C4-2B (cell line): ENCODE data around the gene ERGIC1.

ENCODE experiments used
- H3K27ac ChIP-seq: fragments of 450-650 bp; 2 replicates; pipeline ENCODE4 v1.5.1; 2017
- ZFX ChIP-seq: fragments of 450-650 bp; IDR thresholded peaks from 2 replicates; pipeline ENCODE4 v1.6.1; 2017
- TF ChIP-seq, protein P1 (sequence below): fragments of 450-650 bp; conservative IDR thresholded peaks from 2 replicates; pipeline ENCODE4 v1.5.1; 2017; ENCODE audit warnings: mild to moderate bottlenecking

The ERGIC1 gene

DNA sequence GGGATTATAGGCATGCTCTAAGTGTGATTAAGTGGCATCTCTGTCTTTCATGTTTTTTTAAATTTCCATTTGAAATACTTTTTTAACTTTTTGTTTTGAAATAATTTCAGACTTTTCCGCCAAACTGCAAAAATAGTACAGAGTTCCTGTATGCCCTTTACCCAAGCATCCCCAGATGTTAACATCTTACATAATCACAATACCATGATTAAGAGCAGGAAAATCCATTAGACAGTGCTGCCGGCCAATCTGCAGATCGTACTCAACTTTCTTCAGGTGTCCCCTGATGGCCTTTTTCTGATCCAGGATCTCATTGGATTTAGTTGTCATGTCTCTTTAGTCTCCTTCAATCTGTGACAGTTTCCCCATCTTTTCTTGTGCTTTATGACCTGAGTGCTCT, 49.0 kb downstream of the ERGIC1 start:
- no peak overlapping the region for H3K27ac ChIP-seq
- TF ChIP-seq, protein P1, sequence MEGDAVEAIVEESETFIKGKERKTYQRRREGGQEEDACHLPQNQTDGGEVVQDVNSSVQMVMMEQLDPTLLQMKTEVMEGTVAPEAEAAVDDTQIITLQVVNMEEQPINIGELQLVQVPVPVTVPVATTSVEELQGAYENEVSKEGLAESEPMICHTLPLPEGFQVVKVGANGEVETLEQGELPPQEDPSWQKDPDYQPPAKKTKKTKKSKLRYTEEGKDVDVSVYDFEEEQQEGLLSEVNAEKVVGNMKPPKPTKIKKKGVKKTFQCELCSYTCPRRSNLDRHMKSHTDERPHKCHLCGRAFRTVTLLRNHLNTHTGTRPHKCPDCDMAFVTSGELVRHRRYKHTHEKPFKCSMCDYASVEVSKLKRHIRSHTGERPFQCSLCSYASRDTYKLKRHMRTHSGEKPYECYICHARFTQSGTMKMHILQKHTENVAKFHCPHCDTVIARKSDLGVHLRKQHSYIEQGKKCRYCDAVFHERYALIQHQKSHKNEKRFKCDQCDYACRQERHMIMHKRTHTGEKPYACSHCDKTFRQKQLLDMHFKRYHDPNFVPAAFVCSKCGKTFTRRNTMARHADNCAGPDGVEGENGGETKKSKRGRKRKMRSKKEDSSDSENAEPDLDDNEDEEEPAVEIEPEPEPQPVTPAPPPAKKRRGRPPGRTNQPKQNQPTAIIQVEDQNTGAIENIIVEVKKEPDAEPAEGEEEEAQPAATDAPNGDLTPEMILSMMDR, result no peak
- TF ChIP-seq ZFX, result no peak

DNA sequence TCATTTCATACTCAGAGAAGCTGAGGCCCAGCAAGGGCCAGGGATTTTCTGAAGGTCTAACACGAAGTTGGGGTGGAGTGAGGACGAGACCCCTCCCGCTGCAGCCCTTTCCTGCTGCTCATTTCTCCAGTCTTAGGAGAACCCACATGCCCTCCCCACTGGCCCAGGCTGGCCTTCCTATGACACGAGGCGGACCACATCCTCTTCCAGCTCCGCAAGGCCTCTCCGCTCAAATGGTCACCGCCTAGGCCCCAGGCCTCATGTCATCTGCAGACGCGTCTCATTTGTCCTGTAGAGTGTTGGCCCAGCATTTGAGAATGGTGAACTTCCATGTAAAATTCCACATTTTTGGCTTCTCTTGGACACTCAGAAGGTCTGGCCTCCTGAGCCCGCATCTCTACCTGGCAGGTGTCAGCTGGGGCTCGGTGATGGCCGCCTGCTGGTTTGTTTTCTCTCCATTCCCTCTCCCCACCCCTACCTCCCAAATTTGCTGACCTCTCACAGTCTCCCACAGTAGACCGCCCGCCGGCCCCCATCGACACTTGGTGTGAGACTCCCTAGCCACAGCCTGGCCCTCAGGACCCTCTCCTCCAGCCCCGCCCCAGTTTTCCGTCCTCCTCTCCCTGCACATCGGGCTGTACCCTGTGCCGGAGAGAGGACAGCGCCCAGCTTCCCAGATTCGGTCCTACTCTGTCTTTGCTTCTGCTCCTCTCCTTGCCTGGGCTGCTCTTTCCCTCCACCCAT, 51.7 kb downstream of the ERGIC1 start:
- TF ChIP-seq, protein P1, result no peak
- TF ChIP-seq ZFX, result no peak

DNA sequence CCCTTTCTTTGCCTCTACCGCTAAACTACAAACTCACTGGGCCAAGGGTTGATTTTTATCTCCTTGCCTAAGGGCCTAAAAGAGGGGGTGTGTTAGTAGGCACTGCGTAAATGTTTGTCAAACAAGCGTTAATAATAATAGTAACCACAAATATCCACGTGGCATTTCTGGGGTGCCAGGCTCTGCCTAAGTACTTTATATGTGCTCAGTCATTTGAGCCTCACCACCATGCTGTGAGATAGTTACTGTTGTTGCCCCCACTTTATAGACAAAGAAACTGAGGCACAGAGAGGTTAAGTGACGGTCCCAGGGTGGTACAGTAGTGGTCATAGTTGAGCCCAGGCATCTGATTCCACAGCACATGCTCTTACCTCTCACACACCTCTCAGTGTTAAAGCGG, 52.4 kb downstream of the ERGIC1 start:
- no peak overlapping the region for H3K27ac ChIP-seq
- TF ChIP-seq, protein P1, result no peak
- TF ChIP-seq ZFX, result no peak

More for the DNA sequence above, 51.7 kb downstream of the ERGIC1 start:
- H3K27ac ChIP-seq, result no peak overlapping the region

DNA sequence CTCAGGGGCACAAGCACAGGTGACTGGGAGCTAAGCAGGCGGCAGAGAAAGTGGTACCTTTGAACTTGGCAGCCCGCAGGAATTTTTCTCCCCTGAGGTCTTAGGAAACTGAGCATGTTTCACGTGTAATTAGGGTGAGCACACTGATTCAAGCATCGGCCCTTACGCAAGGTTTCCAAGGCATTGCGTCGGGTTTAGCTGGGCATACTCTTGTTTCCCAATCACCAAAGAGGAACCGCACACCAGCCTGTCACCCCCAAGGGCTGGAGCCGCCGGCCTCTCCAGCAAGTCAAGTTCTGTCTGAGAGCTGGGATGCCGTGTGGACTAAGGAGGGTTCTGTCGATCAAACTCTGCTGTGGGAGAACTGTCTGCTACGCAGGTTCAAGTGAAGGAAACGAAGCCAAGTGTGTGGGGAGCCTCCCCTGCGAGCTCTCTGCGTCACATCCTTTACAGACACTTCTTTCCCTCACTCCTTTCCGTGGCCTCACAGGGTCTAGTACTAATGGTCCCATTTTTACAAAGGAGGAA, 53.0 kb downstream of the ERGIC1 start:
- no peak for TF ChIP-seq ZFX
- TF ChIP-seq, protein P1, result no peak
- no peak overlapping the region for H3K27ac ChIP-seq

DNA sequence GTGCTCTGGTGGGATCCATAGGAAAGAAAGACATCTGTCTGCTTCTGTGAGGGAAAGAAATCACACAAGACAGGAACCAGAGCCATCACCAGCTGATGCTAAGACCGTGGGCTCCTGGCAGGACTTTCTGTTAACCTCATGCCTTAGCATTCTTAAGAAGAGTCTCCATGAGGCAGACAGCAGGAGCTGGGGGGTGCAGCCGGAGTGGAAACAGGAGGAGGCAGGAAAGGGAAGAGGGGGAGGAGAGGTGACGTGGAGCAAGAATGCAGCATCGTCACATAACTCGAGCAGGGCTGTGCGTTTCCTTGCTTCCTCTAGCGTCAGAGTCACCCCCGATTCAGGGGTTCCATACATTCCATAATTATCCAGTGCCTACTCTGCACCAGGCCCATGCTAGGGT, 53.6 kb downstream of the ERGIC1 start:
- TF ChIP-seq, protein P1, result no peak
- TF ChIP-seq ZFX, result no peak

DNA sequence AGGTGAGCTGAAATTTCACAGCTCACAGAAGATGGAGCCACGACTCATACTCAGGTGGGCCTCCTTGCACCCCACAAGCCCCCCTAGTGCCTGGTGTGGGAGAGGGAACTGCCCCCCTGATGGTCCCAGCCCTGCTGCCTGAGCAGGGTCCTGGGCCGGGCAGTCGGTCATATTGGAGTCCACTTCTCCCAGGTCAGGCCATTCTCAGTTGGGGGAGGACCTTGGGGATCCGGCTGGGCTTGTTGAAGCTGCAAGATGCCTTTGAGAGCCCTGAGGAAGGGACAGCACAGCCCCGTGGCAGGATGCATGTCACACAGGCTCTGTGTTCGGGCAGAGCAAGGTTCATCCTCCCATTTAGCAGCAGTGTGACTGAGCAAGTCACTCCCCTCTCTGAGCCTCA, 56.6 kb downstream of the ERGIC1 start:
- TF ChIP-seq ZFX, result no peak
- TF ChIP-seq, protein P1, result no peak
- H3K27ac ChIP-seq, result no peak overlapping the region

More for the DNA sequence above, 53.6 kb downstream of the ERGIC1 start:
- no peak overlapping the region for H3K27ac ChIP-seq

DNA sequence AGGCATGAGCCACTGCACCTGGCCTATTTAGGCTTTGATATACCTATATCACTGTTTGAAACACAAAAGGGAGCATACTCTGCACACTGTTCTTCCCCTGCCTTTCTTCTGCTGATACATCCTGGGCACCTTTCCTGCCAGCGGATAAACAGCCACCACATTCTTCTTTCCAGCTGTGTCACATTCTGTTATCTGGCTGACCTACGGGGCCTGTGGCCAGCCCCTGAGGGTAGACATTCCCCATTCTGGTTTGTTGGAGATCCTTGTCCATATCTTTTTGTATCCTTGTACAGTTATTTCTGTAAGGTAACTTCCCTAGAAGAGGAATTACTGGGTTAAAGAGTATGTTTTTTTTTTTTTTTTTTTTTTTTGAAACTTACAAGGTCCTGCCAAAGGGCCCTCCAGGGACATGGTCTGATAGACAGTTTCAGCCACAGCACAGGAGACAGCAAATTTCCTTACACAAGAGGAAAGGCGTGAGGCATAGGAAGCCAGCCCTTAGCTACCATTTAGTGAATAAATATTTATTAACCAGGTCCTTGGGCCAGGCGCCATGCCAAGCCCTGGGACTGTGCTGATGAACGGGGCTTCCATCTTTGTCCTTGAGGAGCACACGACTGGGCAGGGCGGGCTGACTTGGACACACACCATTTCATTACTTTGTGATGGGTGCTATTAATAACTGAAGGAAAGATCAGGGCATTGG, 57.8 kb downstream of the ERGIC1 start:
- TF ChIP-seq, protein P1, result no peak
- TF ChIP-seq ZFX, result no peak
- H3K27ac ChIP-seq, result no peak overlapping the region
